Mucosa of stomach (tissue), 1 donor: ENCODE data around the gene SRBD1.

ENCODE experiments used
- H3K27me3 ChIP-seq: one replicate; pipeline ENCODE4 v1.7.0; 2013; ENCODE audit warnings: mild to moderate bottlenecking, low read length; ENCODE audit not compliant: control insufficient read depth, insufficient read depth
- H3K36me3 ChIP-seq: one replicate; pipeline ENCODE4 v1.7.0; 2013; ENCODE audit warnings: low read length; ENCODE audit not compliant: control insufficient read depth, insufficient read depth
- H3K4me1 ChIP-seq: one replicate; pipeline ENCODE4 v1.7.0; 2013; ENCODE audit warnings: mild to moderate bottlenecking, low read length; ENCODE audit not compliant: control insufficient read depth, insufficient read depth
- H3K4me3 ChIP-seq: one replicate; pipeline ENCODE4 v1.7.0; 2013; ENCODE audit warnings: low read length
- H3K9ac ChIP-seq: one replicate; pipeline ENCODE4 v1.7.0; 2013; ENCODE audit warnings: mild to moderate bottlenecking, low read length, moderate library complexity
- H3K9me3 ChIP-seq: one replicate; pipeline ENCODE4 v1.7.0; 2013; ENCODE audit warnings: mild to moderate bottlenecking, low read length, moderate library complexity; ENCODE audit not compliant: control insufficient read depth
- donor health status: Pancreatic carcinoma.

The SRBD1 gene

DNA sequence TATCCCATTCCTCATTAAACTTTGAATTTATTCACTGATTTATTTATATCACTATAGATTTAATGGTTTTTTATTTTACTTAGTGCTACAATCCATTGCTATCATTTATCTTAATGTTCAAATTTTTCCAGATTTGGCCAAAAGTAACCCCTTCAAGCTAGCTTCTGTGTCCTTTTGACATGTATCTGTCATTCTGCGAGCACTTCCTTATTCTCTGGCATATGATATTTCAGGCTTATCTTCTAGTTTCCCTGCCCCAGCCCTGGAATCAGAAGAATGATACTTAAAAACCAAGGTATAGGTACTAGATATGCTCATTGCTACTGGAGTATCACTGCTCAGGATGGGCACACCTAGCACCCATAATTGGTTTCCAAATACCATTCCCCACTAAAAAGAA is 28.5 kb downstream of the SRBD1 start:
- Histone ChIP-seq H3K4me1 (no peaks in the 10 kb centered on the region), H3K36me3 (no peaks in the 10 kb centered on the region), H3K9me3 (no peaks in the 10 kb centered on the region), H3K4me3 (no peak overlapping the region), H3K27me3 (no peaks in the 10 kb centered on the region), H3K9ac (no peak overlapping the region)

DNA sequence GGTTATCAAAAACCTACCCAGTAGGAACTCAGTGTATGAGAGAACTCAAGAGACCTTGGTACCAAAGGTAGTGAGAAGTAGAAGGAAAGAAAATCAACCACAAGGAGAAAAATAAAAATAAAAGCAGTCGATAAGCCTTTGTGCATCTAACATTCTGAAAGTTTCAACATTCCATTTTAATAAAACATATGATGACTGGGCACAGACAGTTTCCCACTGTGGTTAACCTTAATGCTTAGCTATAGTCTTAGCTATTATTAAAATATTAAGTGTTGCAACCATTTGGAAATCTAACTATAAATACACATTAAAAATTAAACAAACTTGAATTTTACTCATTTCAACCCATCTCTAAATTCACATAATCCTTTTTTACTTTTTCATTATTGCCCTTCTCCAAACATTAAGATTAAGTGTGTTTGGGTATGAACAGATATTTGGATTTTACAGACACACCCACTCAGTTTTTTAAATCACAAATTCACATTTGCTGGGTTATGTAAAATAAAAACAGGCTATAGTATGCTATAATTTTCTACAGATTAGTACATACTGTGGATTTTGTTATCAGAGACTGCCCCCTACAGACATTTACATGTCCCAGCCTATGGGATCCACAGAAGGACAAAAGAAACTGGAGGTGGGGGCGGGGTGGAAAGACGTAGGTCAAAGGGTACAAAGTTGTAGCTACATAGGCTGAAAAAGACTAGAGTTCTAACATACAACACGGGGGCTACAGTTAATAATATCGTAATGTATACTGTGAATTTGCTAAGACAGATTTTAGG is 32.8 kb downstream of the SRBD1 start:
- Histone ChIP-seq H3K4me3 (no peak overlapping the region), H3K27me3 (no peaks in the 10 kb centered on the region), H3K9ac (no peak overlapping the region), H3K36me3 (no peaks in the 10 kb centered on the region), H3K9me3 (no peaks in the 10 kb centered on the region), H3K4me1 (no peaks in the 10 kb centered on the region)

DNA sequence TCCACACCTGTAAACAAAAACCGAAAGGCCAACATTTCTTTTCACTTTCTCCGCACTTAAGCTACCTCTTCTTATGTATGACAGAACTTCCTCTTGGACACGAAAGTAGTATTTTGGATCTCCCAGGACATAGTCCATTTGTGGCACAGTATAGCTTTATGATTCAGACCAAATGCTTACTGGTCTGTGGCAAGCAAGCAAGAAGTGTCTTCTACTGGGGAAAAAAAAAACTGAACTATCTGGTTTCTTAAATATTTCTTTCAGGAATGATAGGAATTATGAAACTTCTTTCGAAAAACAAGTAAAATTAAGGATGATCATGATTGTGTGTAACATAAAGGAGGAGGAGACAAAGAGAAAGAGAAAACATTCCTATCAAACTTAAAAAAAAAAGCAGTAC is 33.6 kb downstream of the SRBD1 start:
- Histone ChIP-seq H3K4me3 (no peak overlapping the region), H3K9ac (no peak overlapping the region), H3K9me3 (no peaks in the 10 kb centered on the region), H3K36me3 (no peaks in the 10 kb centered on the region), H3K4me1 (no peaks in the 10 kb centered on the region), H3K27me3 (no peaks in the 10 kb centered on the region)

DNA sequence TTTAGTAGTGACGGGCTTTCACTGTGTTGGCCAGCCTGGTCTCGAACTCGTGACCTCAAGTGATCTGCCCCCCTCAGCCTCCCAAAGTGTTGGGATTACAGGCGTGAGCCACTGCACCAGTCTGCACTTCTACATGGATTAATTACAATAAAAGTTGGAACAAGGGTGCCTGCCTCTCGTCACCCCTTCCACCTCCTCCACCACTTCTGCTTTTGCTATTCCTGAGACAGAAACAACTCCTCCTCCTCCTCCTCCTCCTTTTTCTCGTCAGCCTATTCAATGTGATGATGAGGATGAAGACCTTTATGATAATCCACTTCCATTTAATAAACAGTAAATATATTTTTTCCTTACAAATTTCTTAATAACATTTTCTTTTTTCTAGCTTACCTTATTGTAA is 35.2 kb downstream of the SRBD1 start:
- Histone ChIP-seq H3K4me1 (no peaks in the 10 kb centered on the region), H3K27me3 (no peaks in the 10 kb centered on the region), H3K36me3 (no peaks in the 10 kb centered on the region), H3K9me3 (no peaks in the 10 kb centered on the region), H3K9ac (no peak overlapping the region), H3K4me3 (no peak overlapping the region)

DNA sequence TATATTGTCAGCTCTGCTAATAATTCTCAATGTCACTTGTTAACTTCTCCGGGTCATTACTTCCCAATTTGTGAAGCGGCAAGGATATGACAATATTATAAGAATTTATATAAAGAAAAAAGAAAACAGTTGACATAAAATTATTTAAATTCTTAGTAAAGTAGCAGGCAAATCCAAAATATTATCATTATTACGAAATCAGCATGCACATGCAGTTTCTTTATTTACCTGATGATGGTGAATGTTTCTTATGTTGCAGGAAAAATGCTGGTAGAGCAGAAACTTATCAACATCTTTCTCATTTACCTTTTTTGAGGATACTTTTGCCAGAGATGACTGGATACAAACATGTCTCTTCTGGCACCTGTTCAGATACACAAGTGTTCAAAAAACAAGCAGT is 38.1 kb downstream of the SRBD1 start:
- Histone ChIP-seq H3K36me3 (no peaks in the 10 kb centered on the region), H3K4me1 (no peaks in the 10 kb centered on the region), H3K4me3 (no peak overlapping the region), H3K9ac (no peak overlapping the region), H3K9me3 (no peaks in the 10 kb centered on the region), H3K27me3 (no peaks in the 10 kb centered on the region)

DNA sequence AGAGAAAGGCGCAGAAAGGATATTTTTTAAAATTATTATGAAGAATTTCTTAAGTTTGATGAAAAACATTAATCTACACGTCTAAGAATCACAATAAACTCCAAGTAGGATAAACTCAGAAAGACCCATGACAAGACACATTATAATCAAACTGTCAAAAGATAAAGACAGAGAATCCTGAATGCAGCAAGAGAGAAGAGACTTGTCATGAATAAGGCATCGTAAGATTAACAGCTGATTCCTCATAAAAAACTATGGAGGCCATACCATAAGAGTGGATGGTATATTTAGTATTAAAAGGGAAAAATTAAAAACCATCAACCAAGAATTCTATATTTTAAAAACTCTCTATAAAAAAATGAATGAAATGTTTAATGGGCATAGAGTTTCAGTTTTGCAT is 39.1 kb downstream of the SRBD1 start:
- H3K9me3 ChIP-seq = no peaks in the 10 kb centered on the region
- no peak overlapping the region for H3K9ac ChIP-seq
- H3K4me3 ChIP-seq = no peak overlapping the region
- no peaks in the 10 kb centered on the region for H3K4me1 ChIP-seq
- no peaks in the 10 kb centered on the region for H3K36me3 ChIP-seq
- H3K27me3 ChIP-seq = no peaks in the 10 kb centered on the region

DNA sequence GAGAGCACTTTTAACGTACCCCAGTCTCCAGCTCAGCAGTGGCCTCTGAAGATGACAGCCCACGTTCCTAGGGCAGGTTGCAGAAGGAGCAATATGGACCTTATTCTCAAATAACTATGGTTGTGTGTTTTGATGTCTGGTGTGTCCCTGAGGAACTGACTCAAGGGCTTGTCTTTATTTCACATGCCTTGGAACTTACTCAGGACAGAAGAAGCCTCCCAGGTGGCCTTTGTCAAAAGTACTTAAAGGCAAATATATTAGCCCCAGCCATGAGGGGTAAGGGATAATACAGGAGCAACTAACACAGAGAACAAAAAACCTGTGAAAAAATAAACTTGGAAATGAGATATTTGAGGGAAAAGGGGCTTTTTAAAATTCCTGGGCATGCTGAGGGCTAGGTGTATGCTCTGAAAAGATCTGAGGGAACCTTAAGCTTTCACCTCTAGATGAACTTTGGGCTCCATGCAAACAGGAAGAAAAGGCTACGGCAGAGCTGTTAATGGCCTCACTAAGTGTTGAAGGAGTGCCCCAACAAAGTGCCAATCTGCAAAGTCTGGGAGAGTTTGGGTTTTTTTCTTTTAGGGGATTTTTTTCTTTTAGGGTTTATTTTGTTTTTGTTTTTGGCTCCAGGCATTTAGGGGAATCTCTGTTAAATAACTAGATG is 40.3 kb downstream of the SRBD1 start:
- Histone ChIP-seq H3K9ac (no peak overlapping the region), H3K27me3 (no peaks in the 10 kb centered on the region), H3K36me3 (no peaks in the 10 kb centered on the region), H3K4me3 (no peak overlapping the region), H3K4me1 (no peaks in the 10 kb centered on the region), H3K9me3 (no peaks in the 10 kb centered on the region)

DNA sequence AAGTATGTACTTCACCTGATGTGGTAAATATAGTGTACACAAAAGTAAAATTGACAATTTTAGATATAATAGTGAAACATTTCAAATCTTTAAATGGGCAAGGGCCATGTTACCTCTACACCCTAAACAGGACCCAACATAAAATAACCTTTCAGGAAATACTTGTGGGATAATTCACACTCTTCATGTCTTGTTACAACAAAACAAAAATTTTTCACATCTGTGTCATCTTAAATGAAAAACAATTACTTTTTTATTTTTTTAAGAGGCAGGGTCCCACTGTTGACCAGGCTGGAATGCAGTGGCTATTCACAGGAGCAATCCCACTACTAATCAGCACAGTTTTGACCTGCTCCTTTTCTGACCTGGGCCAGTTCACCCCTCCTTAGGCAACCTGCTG is 42.1 kb downstream of the SRBD1 start:
- no peaks in the 10 kb centered on the region for H3K36me3 ChIP-seq
- H3K4me1 ChIP-seq = no peaks in the 10 kb centered on the region
- no peak overlapping the region for H3K4me3 ChIP-seq
- H3K9me3 ChIP-seq = no peaks in the 10 kb centered on the region
- no peaks in the 10 kb centered on the region for H3K27me3 ChIP-seq
- no peak overlapping the region for H3K9ac ChIP-seq

DNA sequence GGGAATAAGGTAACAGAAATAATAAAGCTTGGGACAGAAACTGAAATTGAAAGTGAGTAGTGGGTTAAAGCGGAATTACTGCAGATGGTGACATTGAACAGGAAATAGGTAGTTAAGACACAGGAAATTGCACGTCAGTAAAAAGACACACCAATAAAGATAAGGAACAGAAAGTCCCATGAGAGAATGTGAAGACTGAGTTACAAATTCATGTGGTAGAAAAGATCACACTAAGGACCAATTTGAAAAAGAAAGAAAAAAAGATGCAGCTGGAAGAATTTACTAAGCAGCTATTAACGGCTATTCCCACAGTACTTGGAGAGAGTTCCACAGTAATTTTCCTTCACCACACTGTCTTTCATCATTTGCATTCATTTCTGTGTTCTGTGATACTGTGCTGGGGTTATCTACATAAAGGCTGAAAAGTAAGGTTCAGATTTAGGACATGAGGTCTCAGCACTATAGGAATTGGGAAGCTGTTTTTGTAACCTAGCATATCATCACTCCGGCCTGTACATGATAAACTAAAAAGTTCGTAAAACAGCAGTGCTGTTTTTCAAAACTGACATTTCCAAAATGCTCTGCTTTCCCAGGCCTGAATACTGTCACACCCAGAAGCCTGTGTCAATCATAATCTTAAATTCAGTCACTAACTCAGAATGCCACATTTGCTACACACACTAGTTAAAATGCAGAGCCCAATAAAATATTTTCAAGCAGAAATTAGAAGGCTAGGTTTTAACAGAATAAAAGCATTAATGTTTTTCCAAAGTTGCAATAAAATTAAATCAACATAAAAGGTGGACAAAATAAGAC is 42.9 kb downstream of the SRBD1 start:
- Histone ChIP-seq H3K9me3 (no peaks in the 10 kb centered on the region), H3K9ac (peak overlapping the region; percentile 12), H3K27me3 (no peaks in the 10 kb centered on the region), H3K4me3 (no peak overlapping the region), H3K36me3 (no peaks in the 10 kb centered on the region), H3K4me1 (no peaks in the 10 kb centered on the region)

DNA sequence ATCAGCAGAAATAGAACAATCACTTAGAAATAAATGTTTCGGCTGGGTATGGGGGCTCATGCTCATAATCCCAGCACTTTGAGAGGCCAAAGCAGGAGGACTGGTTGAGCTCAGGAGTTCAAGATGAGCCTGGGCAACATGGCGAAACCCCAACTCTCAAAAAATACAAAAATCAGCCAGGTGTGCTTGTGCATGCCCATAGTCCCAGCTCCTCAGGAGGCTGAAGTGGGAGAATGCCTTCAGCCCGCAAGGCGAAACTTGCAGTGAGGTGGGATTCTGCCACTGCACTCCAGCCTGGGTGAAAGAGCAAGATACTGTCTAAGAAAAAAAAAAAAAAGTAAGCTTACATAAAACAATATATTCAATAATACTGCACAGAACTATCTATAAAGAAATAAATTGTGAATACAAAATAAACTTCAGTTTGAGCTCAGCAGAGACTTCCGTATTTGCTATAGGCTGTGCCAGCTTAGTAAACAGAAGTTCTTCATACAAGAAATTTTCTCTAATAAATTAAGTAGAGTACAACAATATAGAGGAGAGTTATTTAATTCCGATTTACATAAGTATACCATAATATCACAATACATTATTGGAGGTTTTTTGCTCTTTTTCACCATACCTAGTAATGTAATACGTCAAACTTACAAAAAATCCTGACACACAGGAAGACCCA is 43.6 kb downstream of the SRBD1 start:
- Histone ChIP-seq H3K9me3 (no peaks in the 10 kb centered on the region), H3K4me3 (no peak overlapping the region), H3K36me3 (no peaks in the 10 kb centered on the region), H3K9ac (peak overlapping the region; percentile 12), H3K4me1 (no peaks in the 10 kb centered on the region), H3K27me3 (no peaks in the 10 kb centered on the region)

DNA sequence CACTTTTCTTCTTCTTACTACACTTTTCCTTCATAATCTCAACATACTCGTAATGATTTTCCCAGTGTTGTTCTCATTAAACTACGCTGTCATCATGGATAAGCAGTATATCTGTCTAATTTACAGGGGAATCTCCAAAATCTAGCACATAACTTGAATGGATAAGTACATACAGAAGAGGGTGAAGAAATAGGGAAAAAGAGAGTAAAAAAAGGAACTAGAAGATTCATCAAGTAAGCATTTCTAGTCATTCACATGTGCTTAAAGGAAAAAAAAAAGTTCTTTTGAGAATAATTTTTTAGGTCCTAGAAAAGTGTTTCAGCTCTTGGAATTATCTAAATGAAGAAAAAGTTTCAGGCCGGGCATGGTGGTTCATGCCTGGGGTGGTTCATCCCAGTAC is 51.6 kb downstream of the SRBD1 start:
- Histone ChIP-seq H3K27me3 (no peaks in the 10 kb centered on the region), H3K36me3 (no peaks in the 10 kb centered on the region), H3K4me1 (no peaks in the 10 kb centered on the region), H3K9me3 (no peaks in the 10 kb centered on the region), H3K4me3 (no peak overlapping the region), H3K9ac (no peak overlapping the region)

DNA sequence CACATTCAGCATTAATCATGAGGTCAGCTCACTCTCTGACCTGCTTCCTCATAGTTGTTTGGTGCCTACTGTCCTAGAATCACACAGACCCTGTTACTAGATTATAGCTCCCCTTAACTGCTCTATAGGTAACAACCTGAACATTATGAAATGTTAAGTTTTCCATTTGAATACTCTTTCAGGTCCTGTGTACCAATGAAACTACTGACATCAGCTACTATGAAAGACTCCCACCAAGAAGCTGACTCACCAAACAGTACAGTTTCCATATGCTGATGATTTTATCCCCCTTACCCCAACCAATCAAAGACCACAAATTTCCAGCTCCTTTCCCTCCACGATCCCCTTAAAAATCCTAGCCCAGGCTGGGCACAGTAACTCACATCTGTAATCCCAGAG is 56.3 kb downstream of the SRBD1 start:
- H3K9me3 ChIP-seq = no peaks in the 10 kb centered on the region
- H3K27me3 ChIP-seq = no peaks in the 10 kb centered on the region
- H3K4me1 ChIP-seq = no peaks in the 10 kb centered on the region
- no peak overlapping the region for H3K4me3 ChIP-seq
- no peak overlapping the region for H3K9ac ChIP-seq
- no peaks in the 10 kb centered on the region for H3K36me3 ChIP-seq
